Left lung (tissue), 10 donors: ENCODE measurements around the gene ZNF695. TPM values are rescaled to one million over a fixed set of nuclear protein-coding genes. Genes with fewer than 3 reads are reported as not detected.
"Not testable (repeated sequence)": the region's sequence is repeated elsewhere in the genome, so short reads cannot be mapped to it uniquely, and the experiment has no call there.

Source experiments
- ATAC-seq: fragments of 200-7000 bp; cut with Tn5 transposase; one replicate; pipeline ENCODE4 v1.9.1; 2020; ENCODE audit warnings: moderate library complexity
- DNase-seq, 4 donors: peaks; one replicate each; pipeline ENCODE4 v3.0.0-alpha.2; 2013 to 2020
- H3K27ac ChIP-seq, 2 donors: fragments of 200-600 bp; sonication (generic) in 1 of 2; one replicate each; pipeline versions ENCODE4 v1.5.0 to v1.8.0; 2020 to 2021
- H3K27me3 ChIP-seq, 2 donors: fragments of 200-600 bp; sonication (generic) in 1 of 2; one replicate each; pipeline versions ENCODE4 v1.5.0 to v1.8.0; 2020 to 2021
- H3K36me3 ChIP-seq, 2 donors: fragments of 200-600 bp; sonication (generic) in 1 of 2; one replicate each; pipeline versions ENCODE4 v1.5.0 to v1.8.0; 2020 to 2021
- H3K4me1 ChIP-seq, 2 donors: fragments of 200-600 bp; one replicate each; pipeline ENCODE4 v1.8.0; 2021
- H3K4me3 ChIP-seq, 2 donors: fragments of 200-600 bp; sonication (generic) in 1 of 2; one replicate each; pipeline versions ENCODE4 v1.5.0 to v1.8.0; 2020 to 2021; ENCODE audit warnings: mild to moderate bottlenecking in 1 of 2
- H3K9me3 ChIP-seq, 2 donors: fragments of 200-600 bp; sonication (generic) in 1 of 2; one replicate each; pipeline versions ENCODE4 v1.5.0 to v1.8.0; 2020 to 2021
- CTCF ChIP-seq, 2 donors: fragments of 200-600 bp; sonication (generic) in 1 of 2; IDR thresholded peaks; one replicate each; pipeline versions ENCODE4 v1.5.0 to v1.8.0; 2021; ENCODE audit warnings: antibody characterized with exemption in 2 of 2
- intact Hi-C, 2 donors: fragments of 100-400 bp; cut with DNase I; formaldehyde crosslinking; loops; one replicate each; pipeline versions ENCODE4 v1.11.2 to v1.14.2; 2022
- polyA plus RNA-seq, 6 donors: library from polyadenylated mRNA; unstranded; fragments of 120-200 nt; gene quantifications; one replicate each; pipeline ENCODE4 v1.2.1, GENCODE V29; 2013; ENCODE audit not compliant: insufficient read length in 6 of 6
- total RNA-seq, 2 donors: library from RNA; stranded (reverse); fragmentation: NEBNext Ultra II Directional; extraction: Animal tissue kit (Norgen Biotek cat#: 25700); gene quantifications; one replicate each; pipeline ENCODE4 v1.2.1, GENCODE V29; 2021
- donor health status: DM: no; HTN: yes; CAD: no.
- donor health status: DM: no; HTN: no; CAD: no.

ZNF695 gene
- total and polyA plus RNA-seq, 8 donors = 0.13 to 5.5 (median 3.2) TPM

GRCh38 chr1:247047260-247047659 lies 39.4 kb upstream of the ZNF695 start:
- no peak for TF ChIP-seq CTCF (IDR thresholded peaks at IDR 0.05)
- Histone ChIP-seq H3K4me3 (no peak overlapping the region), H3K9me3 (peaks cover 0 to 99% of the 10 kb centered on the region in 2 donors), H3K27me3 (no peaks in the 10 kb centered on the region), H3K4me1 (no peaks in the 10 kb centered on the region), H3K36me3 (no peaks in the 10 kb centered on the region), H3K27ac (no peak overlapping the region)
- intact Hi-C loops = no loop called here
- DNase-seq = no peak
- ATAC-seq = no peak

- no peak for TF ChIP-seq CTCF (IDR thresholded peaks at IDR 0.05)
- intact Hi-C loops = no loop called here
Measured at GRCh38 chr1:247043406-247043805, 35.5 kb upstream of the ZNF695 start.

GRCh38 chr1:247037511-247038320 lies 29.9 kb upstream of the ZNF695 start:
- H3K27me3 ChIP-seq = no peaks in the 10 kb centered on the region
- DNase-seq (no peak), ATAC-seq (no peak)
- intact Hi-C loops = no loop called here
- H3K9me3 ChIP-seq = peaks cover 2 to 100% of the 10 kb centered on the region in 2 donors
- no peak overlapping the region for H3K4me3 ChIP-seq
- H3K27ac ChIP-seq = no peak overlapping the region
- H3K36me3 ChIP-seq = peaks cover 0 to 62% of the 10 kb centered on the region in 2 donors
- no peaks in the 10 kb centered on the region for H3K4me1 ChIP-seq
- TF ChIP-seq CTCF (IDR thresholded peaks at IDR 0.05) = no peak

More at GRCh38 chr1:247043406-247043805, 35.5 kb upstream of the ZNF695 start:
- Histone ChIP-seq H3K4me1 (no peaks in the 10 kb centered on the region), H3K9me3 (peaks cover 0 to 99% of the 10 kb centered on the region in 2 donors), H3K36me3 (peaks cover 0 to 11% of the 10 kb centered on the region in 2 donors), H3K27me3 (no peaks in the 10 kb centered on the region), H3K4me3 (no peak overlapping the region), H3K27ac (no peak overlapping the region)
- DNase-seq (no peak), ATAC-seq (no peak)

- H3K27me3 ChIP-seq, H3K4me1 ChIP-seq, ATAC-seq, DNase-seq, H3K4me3 ChIP-seq, H3K27ac ChIP-seq, intact Hi-C loops: not testable (repeated sequence)
- peaks cover 0 to 40% of the 10 kb centered on the region in 2 donors for H3K36me3 ChIP-seq
- H3K9me3 ChIP-seq = peaks cover 2 to 93% of the 10 kb centered on the region in 2 donors
Measured at GRCh38 chr1:247032306-247032705, 24.4 kb upstream of the ZNF695 start.

GRCh38 chr1:247024658-247025057 lies 16.8 kb upstream of the ZNF695 start:
- H3K9me3 ChIP-seq = peaks cover 0 to 92% of the 10 kb centered on the region in 2 donors

GRCh38 chr1:247013391-247013790 lies 5.5 kb upstream of the ZNF695 start:
- TF ChIP-seq CTCF (IDR thresholded peaks at IDR 0.05) = no peak
- intact Hi-C loops = no loop called here
- H3K27me3 ChIP-seq = no peaks in the 10 kb centered on the region
- no peaks in the 10 kb centered on the region for H3K4me1 ChIP-seq
- H3K27ac ChIP-seq = no peak overlapping the region
- H3K9me3 ChIP-seq = peaks cover 0 to 46% of the 10 kb centered on the region in 2 donors
- ATAC-seq = no peak
- no peaks in the 10 kb centered on the region for H3K36me3 ChIP-seq
- no peak for DNase-seq
- H3K4me3 ChIP-seq = no peak overlapping the region

More at GRCh38 chr1:247024658-247025057, 16.8 kb upstream of the ZNF695 start:
- H3K4me1 ChIP-seq, H3K4me3 ChIP-seq, H3K36me3 ChIP-seq, ATAC-seq, intact Hi-C loops, DNase-seq, H3K27me3 ChIP-seq, H3K27ac ChIP-seq: not testable (repeated sequence)
